GM12878 (cell line): Measurements from ENCODE around the gene TBKBP1. TPM values are rescaled to one million over a fixed set of nuclear protein-coding genes. Genes with fewer than 3 reads are reported as not detected.

ENCODE experiments used
- ATAC-seq: fragments of 200-7000 bp; cut with Tn5 transposase; 3 replicates; pipeline ENCODE4 v1.9.1; 2020; ENCODE audit warnings: mild to moderate bottlenecking, moderate library complexity
- BruUV-seq: library from RNA; stranded (reverse); fragments of 400-500 nt; replicated peaks from 2 replicates; lab custom pipeline; 2021; lab: Mats Ljungman, UMichigan
- CTCF ChIA-PET: fragments of 300-600 bp; sonication (Branson Sonifier 250); formaldehyde crosslinking; extraction: SDS; loops from one replicate; lab custom pipeline; 2021; ENCODE audit warnings: inconsistent platforms; lab: Yijun Ruan, JAX
- POLR2A ChIA-PET: fragments of 350-600 bp; formaldehyde crosslinking; extraction: SDS; loops from one replicate; lab custom pipeline; 2021; ENCODE audit warnings: inconsistent platforms; lab: Charles Lee
- RAD21 ChIA-PET: fragments of 300-600 bp; sonication (Branson Sonifier 250); formaldehyde crosslinking; loops from one replicate; lab custom pipeline; 2023; ENCODE audit warnings: antibody characterized with exemption; ENCODE audit not compliant: unreplicated experiment; lab: Charles Lee
- SMC1A ChIA-PET: fragments of 300-600 bp; sonication (Branson Sonifier 250); formaldehyde crosslinking; loops from one replicate; lab custom pipeline; 2023; ENCODE audit not compliant: unreplicated experiment, uncharacterized antibody; lab: Charles Lee
- DNase-seq: peaks from one replicate; pipeline ENCODE4 v3.0.0-alpha.2; 2011; ENCODE audit warnings: low read depth, low spot score
- FAIRE-seq: peaks from 3 replicates; lab custom pipeline; 2011; peaks lifted over from hg19 to GRCh38; lab: Jason Lieb, UNC
- H2AFZ ChIP-seq: 2 replicates; pipeline ENCODE4 v1.6.0; 2011; ENCODE audit warnings: low read depth, low read length, control low read depth; ENCODE audit not compliant: control insufficient read depth
- H3K27ac ChIP-seq: 2 replicates; pipeline ENCODE4 v1.5.1; 2011; ENCODE audit warnings: control low read depth; ENCODE audit not compliant: control insufficient read depth, insufficient read depth
- H3K27me3 ChIP-seq, 2 experiments: replicated peaks in 1 of 2; 2 replicates each; pipeline versions ENCODE4 v1.6.0 to v1.6.1; 2011; ENCODE audit warnings: low read length in 1 of 2; ENCODE audit not compliant: control insufficient read depth in 2 of 2, insufficient read depth in 2 of 2
- H3K36me3 ChIP-seq, 2 experiments: 2 replicates each; pipeline ENCODE4 v1.5.1; 2011; ENCODE audit warnings: low read length in 1 of 2; ENCODE audit not compliant: control insufficient read depth in 2 of 2, insufficient read depth in 2 of 2
- H3K4me1 ChIP-seq: 2 replicates; pipeline ENCODE4 v1.6.1; 2011; ENCODE audit warnings: mild to moderate bottlenecking, low read length, moderate library complexity, mixed read lengths; ENCODE audit not compliant: control insufficient read depth, insufficient read depth
- H3K4me2 ChIP-seq: 2 replicates; pipeline ENCODE4 v1.6.0; 2011; ENCODE audit warnings: control low read depth; ENCODE audit not compliant: control insufficient read depth, insufficient read depth
- H3K4me3 ChIP-seq: fragments of 200-600 bp; sonication (generic); 2 replicates; pipeline ENCODE4 v1.5.1; 2016
- H3K79me2 ChIP-seq: 2 replicates; pipeline ENCODE4 v1.6.0; 2011; ENCODE audit warnings: low read length; ENCODE audit not compliant: control insufficient read depth, insufficient read depth
- H3K9ac ChIP-seq: 2 replicates; pipeline ENCODE4 v1.8.0; 2011; ENCODE audit warnings: low read length, control low read depth, mixed read lengths; ENCODE audit not compliant: control insufficient read depth, insufficient read depth
- H3K9me3 ChIP-seq: replicated peaks from 3 replicates; pipeline ENCODE4 v1.5.1; 2011; ENCODE audit warnings: mild to moderate bottlenecking, low read length; ENCODE audit not compliant: control insufficient read depth, insufficient read depth
- H4K20me1 ChIP-seq: 2 replicates; pipeline ENCODE4 v1.6.0; 2011; ENCODE audit not compliant: control insufficient read depth, insufficient read depth
- CBX5 ChIP-seq: sonication (generic); IDR thresholded peaks from 2 replicates; pipeline ENCODE4 v1.6.1; 2016; ENCODE audit warnings: low read depth, moderate library complexity, mild to moderate bottlenecking, inconsistent platforms
- CREM ChIP-seq: IDR thresholded peaks from 2 replicates; pipeline ENCODE4 v1.6.1; 2014; ENCODE audit warnings: antibody characterized with exemption, low read depth
- HDGF ChIP-seq: fragments of 450-650 bp; IDR thresholded peaks from 2 replicates; pipeline ENCODE4 v1.6.1; 2016; ENCODE audit warnings: antibody characterized with exemption
- NR2F1 ChIP-seq: fragments of 450-650 bp; conservative IDR thresholded peaks from 2 replicates; pipeline ENCODE4 v1.6.1; 2017; ENCODE audit warnings: mild to moderate bottlenecking
- PML ChIP-seq: IDR thresholded peaks from 2 replicates; pipeline ENCODE4 v1.6.1; 2012; ENCODE audit warnings: low read length, inconsistent platforms
- RELA ChIP-seq: fragments of 450-650 bp; IDR thresholded peaks from 2 replicates; pipeline ENCODE4 v1.8.0; 2014; ENCODE audit warnings: borderline replicate concordance; ENCODE audit not compliant: partially characterized antibody
- RUNX3 ChIP-seq: IDR thresholded peaks from 2 replicates; pipeline ENCODE4 v1.6.1; 2012; ENCODE audit warnings: low read length, inconsistent platforms
- SKIL ChIP-seq: fragments of 450-650 bp; IDR thresholded peaks from 2 replicates; pipeline ENCODE4 v1.6.1; 2017; ENCODE audit warnings: mild to moderate bottlenecking, low read depth, inconsistent platforms; ENCODE audit not compliant: poor library complexity, severe bottlenecking
- TAF1 ChIP-seq: IDR thresholded peaks from 2 replicates; pipeline ENCODE4 v1.6.1; 2011; ENCODE audit warnings: mild to moderate bottlenecking, low read depth, low read length, borderline replicate concordance
- TBL1XR1 ChIP-seq: IDR thresholded peaks from 2 replicates; pipeline ENCODE4 v1.6.1; 2012; ENCODE audit warnings: low read depth, low read length, improper control_type of control experiment
- ZZZ3 ChIP-seq: IDR thresholded peaks from 2 replicates; pipeline ENCODE4 v1.6.1; 2011; ENCODE audit warnings: low read depth; ENCODE audit not compliant: control insufficient read depth, insufficient read length
- WGBS: methylation state at CpG from one replicate; pipeline ENCODE4 v1.1.6; 2016; ENCODE audit warnings: low lambda C conversion rate; ENCODE audit not compliant: insufficient replicate concordance, insufficient coverage; ENCODE audit errors: missing lambda C conversion rate; 5-methylcytosine and 5-hydroxymethylcytosine counted together
- in situ Hi-C: fragments of 300-500 bp; cut with MboI; formaldehyde crosslinking; loops from 9 replicates; pipeline ENCODE4 v1.14.3; 2018; ENCODE audit warnings: mixed read lengths
- intact Hi-C: fragments of 100-400 bp; cut with micrococcal nuclease; formaldehyde crosslinking; loops from one replicate; pipeline ENCODE4 v1.14.2; 2022; ENCODE audit not compliant: unreplicated experiment
- polyA plus RNA-seq, 11 experiments: library from polyadenylated mRNA; depleted of rRNA in 4 of 11; unstranded in 6 of 11; stranded (reverse) in 5 of 11; fragments of >200 nt; fragmentation: Nextera tagmentation in 4 of 11; fragmentation: Illumina TruSeq in 1 of 11; extraction: Ambion mirVana in 4 of 11; extraction: Trizol in 1 of 11; gene quantifications; 1 replicate in 1 of 11; 2 replicates in 10 of 11; pipeline versions ENCODE4 v1.2.1 to v1.2.3, GENCODE V29; 2011 to 2016; ENCODE audit warnings: inconsistent platforms in 2 of 11, missing spikeins in 2 of 11, low read depth in 1 of 11
- total RNA-seq, 4 experiments: library from RNA; depleted of rRNA in 3 of 4; stranded (reverse); fragments of >200 nt in 3 of 4; fragmentation: Illumina TruSeq in 1 of 4; extraction: Trizol in 1 of 4; gene quantifications; 2 replicates each; pipeline versions ENCODE4 v1.2.1 to v1.2.3, GENCODE V29; 2013 to 2021
- TF ChIP-seq, protein P1 (sequence below): fragments of 150-350 bp; IDR thresholded peaks from 2 replicates; pipeline ENCODE4 v1.6.1; 2014; ENCODE audit warnings: mild to moderate bottlenecking, low read depth, low read length
- TF ChIP-seq, protein P2 (sequence below): IDR thresholded peaks from 2 replicates; pipeline ENCODE4 v1.6.1; 2012; ENCODE audit warnings: low read length, inconsistent platforms
- TF ChIP-seq, protein P3 (sequence below): fragments of 450-650 bp; formaldehyde crosslinking; IDR thresholded peaks from 2 replicates; pipeline ENCODE4 v1.4.0; 2020; ENCODE audit warnings: mild to moderate bottlenecking, moderate library complexity

Gene TBKBP1
- total and polyA plus RNA-seq, 10 of the 15 experiments (the other 5 are each of a cell fraction or from before 2014, with no cell fraction given): 0.11 to 2.7 (median 0.74) TPM; not detected in 3

DNA sequence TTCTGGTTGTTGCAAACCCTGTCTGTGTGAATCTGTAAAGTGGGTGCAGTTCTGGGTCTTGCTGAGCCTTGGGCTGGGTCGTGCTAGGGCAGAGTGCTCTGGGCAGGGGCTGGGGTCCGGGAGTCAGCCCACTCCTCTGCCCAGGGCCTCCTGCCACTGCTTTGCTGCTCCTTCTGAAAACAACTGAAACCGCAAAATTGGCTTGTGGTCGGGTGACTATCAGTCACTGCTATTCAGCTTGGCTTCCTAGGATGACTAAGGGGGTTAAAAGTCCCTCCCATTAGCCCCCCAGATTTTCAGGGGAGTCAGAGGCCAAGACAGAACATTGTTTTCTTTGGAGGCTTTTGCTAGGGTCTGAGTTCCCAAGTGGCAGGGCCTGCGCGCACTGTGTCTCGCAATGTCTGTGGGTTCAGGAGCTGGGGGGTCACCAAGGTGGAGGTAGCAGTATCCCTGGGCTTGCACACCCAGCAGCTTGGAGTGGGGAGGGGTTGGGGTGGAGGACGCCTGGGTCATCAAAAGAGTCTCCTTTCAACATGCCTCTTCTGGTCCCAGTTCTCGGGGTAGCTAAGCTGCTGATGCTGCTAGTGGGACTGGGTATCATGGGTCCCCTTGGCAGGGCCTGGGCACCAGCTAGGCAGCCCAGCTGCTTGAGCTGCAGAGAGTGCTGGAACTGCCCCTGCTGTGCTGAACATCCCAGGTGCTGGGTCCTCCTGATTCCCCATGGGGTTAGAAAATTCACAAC lies 25.6 kb downstream of the TBKBP1 start:
- no peak overlapping the region for H3K4me3 ChIP-seq
- 10% methylated on average over 9 of the region's 9 CpGs for WGBS
- peaks cover 0 to 5% of the 10 kb centered on the region in 2 experiments; a peak in 3 of 4 replicates for H3K27me3 ChIP-seq
- SMC1A ChIA-PET: interaction anchor here (0.8 to 5.9 kb wide), 7 partner anchors 11 to 55 kb away, joined by 3 to 56 read pairs (median 6); partner anchors contain the start of genes TBKBP1 and TBX21
- ATAC-seq (peak; percentile 40), FAIRE-seq (peak; percentile 44), DNase-seq (no peak)
- no TSS peak for BruUV-seq
- RAD21 ChIA-PET: interaction anchor here (0.8 to 8.3 kb wide), 5 partner anchors 8 to 21 kb away, joined by 3 to 142 read pairs (median 4); partner anchors contain the start of gene TBX21
- H2AFZ ChIP-seq: no peak overlapping the region
- H4K20me1 ChIP-seq: no peaks in the 10 kb centered on the region; the same call in 1 of the 2 replicates
- H3K27ac ChIP-seq: no peak overlapping the region
- peak overlapping the region; percentile 54 for H3K4me2 ChIP-seq
- no peaks in the 10 kb centered on the region for H3K36me3 ChIP-seq
- CTCF ChIA-PET: interaction anchor here (0.8 to 9.0 kb wide), 8 partner anchors 8 to 27 kb away, joined by 3 to 229 read pairs (median 4); partner anchors contain the start of gene TBX21
- no peaks in the 10 kb centered on the region for H3K9me3 ChIP-seq
- POLR2A ChIA-PET: interaction anchor here (0.9 to 7.3 kb wide), 3 partner anchors 12 to 19 kb away, joined by 4 to 76 read pairs (median 23); partner anchors contain the start of gene TBX21
- H3K79me2 ChIP-seq: no peaks in the 10 kb centered on the region
- H3K4me1 ChIP-seq: peaks cover 77% of the 10 kb centered on the region
- intact Hi-C loops: loop anchor here (2.0 kb wide), 1 partner anchor 21 kb away; no protein-coding TSS in a partner anchor
- H3K9ac ChIP-seq: no peak overlapping the region
- in situ Hi-C loops: no loop called here
- TF ChIP-seq CBX5: no peak
- TF ChIP-seq ZZZ3: no peak
- no peak for TF ChIP-seq SKIL
- TF ChIP-seq, protein P1, sequence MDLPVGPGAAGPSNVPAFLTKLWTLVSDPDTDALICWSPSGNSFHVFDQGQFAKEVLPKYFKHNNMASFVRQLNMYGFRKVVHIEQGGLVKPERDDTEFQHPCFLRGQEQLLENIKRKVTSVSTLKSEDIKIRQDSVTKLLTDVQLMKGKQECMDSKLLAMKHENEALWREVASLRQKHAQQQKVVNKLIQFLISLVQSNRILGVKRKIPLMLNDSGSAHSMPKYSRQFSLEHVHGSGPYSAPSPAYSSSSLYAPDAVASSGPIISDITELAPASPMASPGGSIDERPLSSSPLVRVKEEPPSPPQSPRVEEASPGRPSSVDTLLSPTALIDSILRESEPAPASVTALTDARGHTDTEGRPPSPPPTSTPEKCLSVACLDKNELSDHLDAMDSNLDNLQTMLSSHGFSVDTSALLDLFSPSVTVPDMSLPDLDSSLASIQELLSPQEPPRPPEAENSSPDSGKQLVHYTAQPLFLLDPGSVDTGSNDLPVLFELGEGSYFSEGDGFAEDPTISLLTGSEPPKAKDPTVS: no peak
- no peak for TF ChIP-seq CREM
- TF ChIP-seq HDGF: no peak
- TF ChIP-seq RELA: no peak
- TF ChIP-seq TBL1XR1: no peak
- TF ChIP-seq RUNX3: peak; percentile 97
- TF ChIP-seq, protein P2, sequence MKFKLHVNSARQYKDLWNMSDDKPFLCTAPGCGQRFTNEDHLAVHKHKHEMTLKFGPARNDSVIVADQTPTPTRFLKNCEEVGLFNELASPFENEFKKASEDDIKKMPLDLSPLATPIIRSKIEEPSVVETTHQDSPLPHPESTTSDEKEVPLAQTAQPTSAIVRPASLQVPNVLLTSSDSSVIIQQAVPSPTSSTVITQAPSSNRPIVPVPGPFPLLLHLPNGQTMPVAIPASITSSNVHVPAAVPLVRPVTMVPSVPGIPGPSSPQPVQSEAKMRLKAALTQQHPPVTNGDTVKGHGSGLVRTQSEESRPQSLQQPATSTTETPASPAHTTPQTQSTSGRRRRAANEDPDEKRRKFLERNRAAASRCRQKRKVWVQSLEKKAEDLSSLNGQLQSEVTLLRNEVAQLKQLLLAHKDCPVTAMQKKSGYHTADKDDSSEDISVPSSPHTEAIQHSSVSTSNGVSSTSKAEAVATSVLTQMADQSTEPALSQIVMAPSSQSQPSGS: no peak
- TF ChIP-seq TAF1: no peak
- TF ChIP-seq, protein P3, sequence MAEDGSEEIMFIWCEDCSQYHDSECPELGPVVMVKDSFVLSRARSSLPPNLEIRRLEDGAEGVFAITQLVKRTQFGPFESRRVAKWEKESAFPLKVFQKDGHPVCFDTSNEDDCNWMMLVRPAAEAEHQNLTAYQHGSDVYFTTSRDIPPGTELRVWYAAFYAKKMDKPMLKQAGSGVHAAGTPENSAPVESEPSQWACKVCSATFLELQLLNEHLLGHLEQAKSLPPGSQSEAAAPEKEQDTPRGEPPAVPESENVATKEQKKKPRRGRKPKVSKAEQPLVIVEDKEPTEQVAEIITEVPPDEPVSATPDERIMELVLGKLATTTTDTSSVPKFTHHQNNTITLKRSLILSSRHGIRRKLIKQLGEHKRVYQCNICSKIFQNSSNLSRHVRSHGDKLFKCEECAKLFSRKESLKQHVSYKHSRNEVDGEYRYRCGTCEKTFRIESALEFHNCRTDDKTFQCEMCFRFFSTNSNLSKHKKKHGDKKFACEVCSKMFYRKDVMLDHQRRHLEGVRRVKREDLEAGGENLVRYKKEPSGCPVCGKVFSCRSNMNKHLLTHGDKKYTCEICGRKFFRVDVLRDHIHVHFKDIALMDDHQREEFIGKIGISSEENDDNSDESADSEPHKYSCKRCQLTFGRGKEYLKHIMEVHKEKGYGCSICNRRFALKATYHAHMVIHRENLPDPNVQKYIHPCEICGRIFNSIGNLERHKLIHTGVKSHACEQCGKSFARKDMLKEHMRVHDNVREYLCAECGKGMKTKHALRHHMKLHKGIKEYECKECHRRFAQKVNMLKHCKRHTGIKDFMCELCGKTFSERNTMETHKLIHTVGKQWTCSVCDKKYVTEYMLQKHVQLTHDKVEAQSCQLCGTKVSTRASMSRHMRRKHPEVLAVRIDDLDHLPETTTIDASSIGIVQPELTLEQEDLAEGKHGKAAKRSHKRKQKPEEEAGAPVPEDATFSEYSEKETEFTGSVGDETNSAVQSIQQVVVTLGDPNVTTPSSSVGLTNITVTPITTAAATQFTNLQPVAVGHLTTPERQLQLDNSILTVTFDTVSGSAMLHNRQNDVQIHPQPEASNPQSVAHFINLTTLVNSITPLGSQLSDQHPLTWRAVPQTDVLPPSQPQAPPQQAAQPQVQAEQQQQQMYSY (CRISPR knock-in tag): no peak
- TF ChIP-seq NR2F1: peak; percentile 87
- no peak for TF ChIP-seq PML
